ENCODE data around the gene ADISSP.

ADISSP gene

GRCh38 chr20:3751675-3752385 is 15.7 kb downstream of the ADISSP start:
- H3K27ac ChIP-seq (ENCODE audit: low read depth, low read length) = no peak overlapping the region
- TF ChIP-seq EZH2phosphoT487 (conservative IDR thresholded peaks at IDR 0.05; ENCODE audit: low read length) = no peak
- no peak for TF ChIP-seq CTCF (IDR thresholded peaks at IDR 0.05; ENCODE audit: insufficient read depth, low read length, poor library complexity, severe bottlenecking)
- H2AFZ ChIP-seq (ENCODE audit: low read depth, low read length, severe bottlenecking) = no peak overlapping the region
- no peaks in the 10 kb centered on the region for H3K27me3 ChIP-seq (ENCODE audit: low read length)
- H3F3A ChIP-seq (ENCODE audit: insufficient read depth) = no peaks in the 10 kb centered on the region
- H3K79me2 ChIP-seq (ENCODE audit: insufficient read depth, low read length) = no peaks in the 10 kb centered on the region
- no peaks in the 10 kb centered on the region for H3K9me3 ChIP-seq (ENCODE audit: insufficient read depth, low read length)
- no peaks in the 10 kb centered on the region for H3K9me2 ChIP-seq (replicated peaks; ENCODE audit: insufficient read depth, low read length)
- H3K4me3 ChIP-seq (ENCODE audit: insufficient read depth, low read length, poor library complexity, severe bottlenecking) = no peak overlapping the region
- H3K9ac ChIP-seq (ENCODE audit: low read length) = no peak overlapping the region
- H3K4me2 ChIP-seq (ENCODE audit: low read depth, low read length, poor library complexity, severe bottlenecking) = no peak overlapping the region
- no peaks in the 10 kb centered on the region; the same call in 1 of the 2 replicates for H4K20me1 ChIP-seq (ENCODE audit: low read depth, low read length)
- H3K36me3 ChIP-seq (ENCODE audit: low read length) = no peaks in the 10 kb centered on the region

DNA sequence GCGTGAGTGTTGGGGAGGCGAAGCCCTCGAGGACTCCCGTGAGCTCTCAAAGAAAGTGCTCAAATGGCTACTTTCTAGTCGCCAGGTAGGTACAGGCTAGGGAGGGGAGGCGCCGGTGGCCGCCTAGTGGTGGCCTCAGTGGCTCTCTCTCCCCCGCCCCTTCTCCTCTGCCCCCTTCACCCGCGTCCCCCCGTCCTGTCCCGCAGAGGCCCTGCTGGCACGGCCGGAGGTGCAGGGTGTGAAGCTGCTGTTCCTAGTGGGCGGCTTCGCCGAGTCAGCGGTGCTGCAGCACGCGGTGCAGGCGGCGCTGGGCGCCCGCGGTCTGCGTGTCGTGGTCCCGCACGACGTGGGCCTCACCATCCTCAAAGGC is 16.3 kb downstream of the ADISSP start:
- TF ChIP-seq CTCF (IDR thresholded peaks at IDR 0.05; ENCODE audit: insufficient read depth, low read length, poor library complexity, severe bottlenecking) = no peak
- no peak for TF ChIP-seq EZH2phosphoT487 (conservative IDR thresholded peaks at IDR 0.05; ENCODE audit: low read length)
- Histone ChIP-seq H4K20me1 (ENCODE audit: low read depth, low read length) (no peaks in the 10 kb centered on the region; the same call in 1 of the 2 replicates), H3K27me3 (ENCODE audit: low read length) (no peaks in the 10 kb centered on the region), H3K36me3 (ENCODE audit: low read length) (no peaks in the 10 kb centered on the region), H2AFZ (ENCODE audit: low read depth, low read length, severe bottlenecking) (no peak overlapping the region), H3K4me3 (ENCODE audit: insufficient read depth, low read length, poor library complexity, severe bottlenecking) (no peak overlapping the region), H3K79me2 (ENCODE audit: insufficient read depth, low read length) (no peaks in the 10 kb centered on the region), H3K9ac (ENCODE audit: low read length) (no peak overlapping the region), H3K9me3 (ENCODE audit: insufficient read depth, low read length) (no peaks in the 10 kb centered on the region), H3K27ac (ENCODE audit: low read depth, low read length) (no peak overlapping the region), H3K4me2 (ENCODE audit: low read depth, low read length, poor library complexity, severe bottlenecking) (no peak overlapping the region), H3K9me2 (replicated peaks; ENCODE audit: insufficient read depth, low read length) (no peaks in the 10 kb centered on the region), H3F3A (ENCODE audit: insufficient read depth) (no peaks in the 10 kb centered on the region)

DNA sequence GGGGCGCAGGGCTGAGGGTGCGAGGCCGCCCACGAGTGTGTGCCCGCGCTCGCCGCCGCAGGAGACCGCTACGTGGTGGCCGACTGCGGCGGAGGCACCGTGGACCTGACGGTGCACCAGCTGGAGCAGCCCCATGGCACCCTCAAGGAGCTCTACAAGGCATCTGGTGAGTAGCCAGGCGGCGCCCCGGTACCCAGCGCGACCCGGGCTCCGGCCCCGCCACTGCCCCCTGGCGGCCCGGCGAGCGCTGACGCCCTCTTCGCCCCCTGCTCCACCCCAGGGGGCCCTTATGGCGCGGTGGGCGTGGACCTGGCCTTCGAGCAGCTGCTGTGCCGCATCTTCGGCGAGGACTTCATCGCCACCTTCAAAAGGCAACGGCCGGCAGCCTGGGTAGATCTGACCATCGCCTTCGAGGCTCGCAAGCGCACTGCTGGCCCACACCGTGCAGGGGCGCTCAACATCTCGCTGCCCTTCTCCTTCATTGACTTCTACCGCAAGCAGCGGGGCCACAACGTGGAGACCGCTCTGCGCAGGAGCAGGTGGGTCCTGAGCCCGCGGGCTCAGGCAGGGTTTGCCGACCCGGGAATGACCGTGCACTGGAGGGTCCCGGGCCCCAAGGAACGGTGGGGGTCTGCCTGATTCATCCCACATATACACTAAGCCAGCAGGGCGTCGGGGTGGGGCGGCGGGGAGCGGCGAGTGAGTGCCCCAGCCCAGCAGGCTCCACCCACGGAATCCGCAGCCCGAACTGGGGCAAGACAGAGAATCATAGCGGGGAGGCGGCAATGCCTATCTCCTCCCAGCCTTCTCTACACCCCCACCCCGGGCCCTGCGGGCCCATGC is 17.6 kb downstream of the ADISSP start:
- no peaks in the 10 kb centered on the region for H3F3A ChIP-seq (ENCODE audit: insufficient read depth)
- H3K79me2 ChIP-seq (ENCODE audit: insufficient read depth, low read length) = no peaks in the 10 kb centered on the region
- no peak overlapping the region for H2AFZ ChIP-seq (ENCODE audit: low read depth, low read length, severe bottlenecking)
- peak; percentile 63 for TF ChIP-seq CTCF (IDR thresholded peaks at IDR 0.05; ENCODE audit: insufficient read depth, low read length, poor library complexity, severe bottlenecking)
- no peak for TF ChIP-seq EZH2phosphoT487 (conservative IDR thresholded peaks at IDR 0.05; ENCODE audit: low read length)
- H3K36me3 ChIP-seq (ENCODE audit: low read length) = no peaks in the 10 kb centered on the region
- H3K9me2 ChIP-seq (replicated peaks; ENCODE audit: insufficient read depth, low read length) = no peaks in the 10 kb centered on the region
- no peak overlapping the region for H3K27ac ChIP-seq (ENCODE audit: low read depth, low read length)
- no peaks in the 10 kb centered on the region; the same call in 1 of the 2 replicates for H4K20me1 ChIP-seq (ENCODE audit: low read depth, low read length)
- H3K4me3 ChIP-seq (ENCODE audit: insufficient read depth, low read length, poor library complexity, severe bottlenecking) = no peak overlapping the region
- H3K9me3 ChIP-seq (ENCODE audit: insufficient read depth, low read length) = no peaks in the 10 kb centered on the region
- H3K27me3 ChIP-seq (ENCODE audit: low read length) = no peaks in the 10 kb centered on the region
- no peak overlapping the region for H3K4me2 ChIP-seq (ENCODE audit: low read depth, low read length, poor library complexity, severe bottlenecking)
- no peak overlapping the region for H3K9ac ChIP-seq (ENCODE audit: low read length)

Data from SU-DHL-6 (cell line).